ENCODE data around the gene NR2C2AP.

Gene NR2C2AP

GRCh38 chr19:19152668-19153384 is 50.4 kb downstream of the NR2C2AP start:
- no peaks in the 10 kb centered on the region for H3F3A ChIP-seq (ENCODE audit: insufficient read depth, low read length)
- H3K27me3 ChIP-seq (replicated peaks; ENCODE audit: insufficient read depth, low read length) = no peaks in the 10 kb centered on the region
- H3K36me3 ChIP-seq (replicated peaks; ENCODE audit: insufficient read depth, low read length) = no peaks in the 10 kb centered on the region
- no peak overlapping the region for H3K27ac ChIP-seq (ENCODE audit: low read length)
- DNase-seq = no peak
- H4K20me1 ChIP-seq (ENCODE audit: insufficient read depth, low read length) = no peaks in the 10 kb centered on the region
- no peak overlapping the region for H3K4me2 ChIP-seq (ENCODE audit: low read depth, low read length)
- TF ChIP-seq EZH2phosphoT487 (IDR thresholded peaks at IDR 0.05; ENCODE audit: low read length) (no peak), EZH2 (optimal IDR thresholded peaks at IDR 0.05; ENCODE audit: low read depth, low read length) (no peak), CTCF (IDR thresholded peaks at IDR 0.05; ENCODE audit: low read length) (no peak)
- no peak overlapping the region for H3K9ac ChIP-seq (ENCODE audit: low read length)
- H3K9me3 ChIP-seq (replicated peaks; ENCODE audit: insufficient read depth, low read length) = no peaks in the 10 kb centered on the region
- no peaks in the 10 kb centered on the region for H3K4me1 ChIP-seq (ENCODE audit: low read length)
- no peaks in the 10 kb centered on the region for H3K9me2 ChIP-seq (replicated peaks; ENCODE audit: insufficient read depth, low read length)
- H3K4me3 ChIP-seq (ENCODE audit: low read length) = no peak overlapping the region
- no peak overlapping the region for H2AFZ ChIP-seq (ENCODE audit: low read length)
- no peaks in the 10 kb centered on the region for H3K79me2 ChIP-seq (ENCODE audit: low read length)

- DNase-seq = no peak
- H3K79me2 ChIP-seq (ENCODE audit: low read length) = no peaks in the 10 kb centered on the region
- H3F3A ChIP-seq (ENCODE audit: insufficient read depth, low read length) = no peaks in the 10 kb centered on the region
- H3K4me2 ChIP-seq (ENCODE audit: low read depth, low read length) = no peak overlapping the region
- TF ChIP-seq EZH2 (optimal IDR thresholded peaks at IDR 0.05; ENCODE audit: low read depth, low read length) = no peak
- no peak for TF ChIP-seq EZH2phosphoT487 (IDR thresholded peaks at IDR 0.05; ENCODE audit: low read length)
- no peak for TF ChIP-seq CTCF (IDR thresholded peaks at IDR 0.05; ENCODE audit: low read length)
- no peaks in the 10 kb centered on the region for H3K9me2 ChIP-seq (replicated peaks; ENCODE audit: insufficient read depth, low read length)
- no peaks in the 10 kb centered on the region for H3K9me3 ChIP-seq (replicated peaks; ENCODE audit: insufficient read depth, low read length)
- no peaks in the 10 kb centered on the region for H3K4me1 ChIP-seq (ENCODE audit: low read length)
- H3K36me3 ChIP-seq (replicated peaks; ENCODE audit: insufficient read depth, low read length) = no peaks in the 10 kb centered on the region
- no peaks in the 10 kb centered on the region for H3K27me3 ChIP-seq (replicated peaks; ENCODE audit: insufficient read depth, low read length)
- H3K4me3 ChIP-seq (ENCODE audit: low read length) = no peak overlapping the region
- no peaks in the 10 kb centered on the region for H4K20me1 ChIP-seq (ENCODE audit: insufficient read depth, low read length)
- H2AFZ ChIP-seq (ENCODE audit: low read length) = no peak overlapping the region
- H3K9ac ChIP-seq (ENCODE audit: low read length) = no peak overlapping the region
- no peak overlapping the region for H3K27ac ChIP-seq (ENCODE audit: low read length)
Measured at GRCh38 chr19:19151418-19151817, 51.8 kb downstream of the NR2C2AP start.

All from MM.1S (cell line).